Pancreas (tissue), 10 donors: Measurements from ENCODE around the gene CEBPZOS. TPM values are rescaled to one million over a fixed set of nuclear protein-coding genes. Genes with fewer than 3 reads are reported as not detected.
A peak's percentile ranks its signal among the peaks of the same experiment; 100 is the strongest.

Source experiments
- ATAC-seq, 4 donors: fragments of 200-7000 bp; cut with Tn5 transposase; one replicate each; pipeline versions ENCODE4 v1.8.0 to v1.9.1; 2020; ENCODE audit warnings: mild to moderate bottlenecking in 4 of 4, moderate library complexity in 4 of 4
- DNase-seq, 6 donors: peaks; one replicate each; pipeline ENCODE4 v3.0.0-alpha.2; 2020
- FAIRE-seq: peaks from 2 replicates; lab custom pipeline; 2012; peaks lifted over from hg19 to GRCh38; lab: Jason Lieb, UNC
- H3K27ac ChIP-seq, 4 donors: fragments of 200-600 bp; sonication (generic); 1 replicate in 3 of 4; 2 replicates in 1 of 4; pipeline versions ENCODE4 v1.5.0 to v1.8.0; 2020
- H3K27me3 ChIP-seq, 4 donors: fragments of 200-600 bp; one replicate each; pipeline ENCODE4 v1.8.0; 2021
- H3K36me3 ChIP-seq, 3 donors: fragments of 200-600 bp; sonication (generic) in 1 of 3; one replicate each; pipeline versions ENCODE4 v1.5.0 to v1.8.0; 2020 to 2021
- H3K4me1 ChIP-seq, 3 donors: fragments of 200-600 bp; one replicate each; pipeline ENCODE4 v1.8.0; 2021
- H3K4me3 ChIP-seq, 4 donors: fragments of 200-600 bp; sonication (generic) in 2 of 4; one replicate each; pipeline versions ENCODE4 v1.5.0 to v1.8.0; 2020 to 2021
- H3K9me3 ChIP-seq, 4 donors: fragments of 200-600 bp; one replicate each; pipeline ENCODE4 v1.8.0; 2021
- CTCF ChIP-seq, 4 donors: fragments of 200-600 bp; sonication (generic) in 3 of 4; IDR thresholded peaks; one replicate each; pipeline versions ENCODE4 v1.5.0 to v1.8.0; 2021; ENCODE audit warnings: antibody characterized with exemption in 4 of 4
- WGBS, 2 donors: extraction: QIAGEN DNeasy Blood & Tissue Kit; methylation state at CpG; one replicate each; pipeline ENCODE4 v1.1.7; 2013; 5-methylcytosine and 5-hydroxymethylcytosine counted together
- intact Hi-C, 3 donors: fragments of 100-400 bp; cut with DNase I; formaldehyde crosslinking; loops; one replicate each; pipeline versions ENCODE4 v1.11.1 to v1.14.2; 2022
- polyA plus RNA-seq, 2 donors: library from polyadenylated mRNA; stranded (reverse); fragments of 200-250 nt; gene quantifications; one replicate each; pipeline ENCODE4 v1.2.3, GENCODE V29; 2013
- total RNA-seq, 6 donors: library from RNA; stranded (reverse); fragmentation: NEBNext Ultra II Directional in 4 of 6; extraction: Animal tissue kit (Norgen Biotek cat#: 25700) in 4 of 6; gene quantifications; one replicate each; pipeline versions ENCODE4 v1.2.1 to v1.2.4, GENCODE V29; 2021 to 2023
- donor health status: healthy with polysubstance abuse.
- donor health status: DM: no; HTN: no; CAD: no; lungs with moderate emphysema.
- donor health status: DM: no; HTN: no; CAD: no.
- donor health status: control.
- donor health status: control.
- donor health status: Bipolar disorder and iron deficiency.
- donor health status: DM: yes; HTN: yes; CAD: no.
- donor health status: DM: no; HTN: no; CAD: no.
- donor health status: DM: no; HTN: no; CAD: no.
- donor health status: DM: yes; HTN: yes; CAD: no.

The CEBPZOS gene
- total and polyA plus RNA-seq, 8 donors = 13.7 to 35.3 (median 16.4) TPM

- DNase-seq = no peak
- 93 to 94% methylated on average over 4 of the region's 4 CpGs for whole genome bisulfite sequencing, 2 donors
Observed at GRCh38 chr2:37154785-37155184, 41.5 kb upstream of the CEBPZOS start.

GRCh38 chr2:37156071-37156856 is 40.0 kb upstream of the CEBPZOS start:
- DNase-seq (peak in 4 of 6 donors; percentile 36 to 54 (median 44)), ATAC-seq (peak; percentile 60 to 74 (median 63)), FAIRE-seq (no peak)
- Histone ChIP-seq H3K4me3 (peak overlapping the region; percentile 59 to 92 (median 90)), H3K9me3 (no peaks in the 10 kb centered on the region), H3K4me1 (peaks cover 0 to 8% (median 8%) of the 10 kb centered on the region in 3 donors), H3K27ac (peak overlapping the region; percentile 56 to 89 (median 77)), H3K36me3 (no peaks in the 10 kb centered on the region), H3K27me3 (no peaks in the 10 kb centered on the region)
- WGBS, 2 donors = 0% methylated on average over 27 of the region's 27 CpGs
- TF ChIP-seq CTCF (IDR thresholded peaks at IDR 0.05) = no peak
- intact Hi-C loops = no loop called here

More at GRCh38 chr2:37154785-37155184, 41.5 kb upstream of the CEBPZOS start:
- H3K27me3 ChIP-seq = no peaks in the 10 kb centered on the region
- intact Hi-C loops = no loop called here
- peaks cover 0 to 18% (median 15%) of the 10 kb centered on the region in 3 donors for H3K4me1 ChIP-seq
- no peak for FAIRE-seq
- H3K9me3 ChIP-seq = no peaks in the 10 kb centered on the region
- no peak overlapping the region for H3K27ac ChIP-seq
- H3K36me3 ChIP-seq = no peaks in the 10 kb centered on the region
- no peak for ATAC-seq
- no peak overlapping the region for H3K4me3 ChIP-seq
- no peak for TF ChIP-seq CTCF (IDR thresholded peaks at IDR 0.05)

- ATAC-seq (peak; percentile 92 to 96 (median 93)), FAIRE-seq (no peak), DNase-seq (peak; percentile 81 to 92 (median 84))
- Histone ChIP-seq H3K27ac (peak within 1 kb of the TSS; percentile 56 to 89 (median 77)), H3K27me3 (no peaks in the 10 kb centered on the region), H3K4me3 (peak within 1 kb of the TSS; percentile 59 to 92 (median 90)), H3K36me3 (no peaks in the 10 kb centered on the region), H3K4me1 (peaks cover 0 to 8% (median 8%) of the 10 kb centered on the region in 3 donors), H3K9me3 (no peaks in the 10 kb centered on the region)
- 8 to 9% methylated on average over 44 to 55 of the region's 55 CpGs for WGBS, 2 donors
- no peak for TF ChIP-seq CTCF (IDR thresholded peaks at IDR 0.05)
- intact Hi-C loops = no loop called here
Observed at GRCh38 chr2:37156857-37157714, 39.2 kb upstream of the CEBPZOS start, which contains the start of gene EIF2AK2. TSS of gene EIF2AK2 (minus strand) at chr2:37156980. CDS start at chr2:37147806, 9,174 bp downstream.

- no peak overlapping the region for H3K4me3 ChIP-seq
- no peaks in the 10 kb centered on the region for H3K27me3 ChIP-seq
- FAIRE-seq (no peak), DNase-seq (no peak), ATAC-seq (no peak)
- H3K4me1 ChIP-seq = no peaks in the 10 kb centered on the region
- no peak for TF ChIP-seq CTCF (IDR thresholded peaks at IDR 0.05)
- no peaks in the 10 kb centered on the region for H3K9me3 ChIP-seq
- H3K27ac ChIP-seq = no peak overlapping the region
- intact Hi-C loops = no loop called here
- H3K36me3 ChIP-seq = no peaks in the 10 kb centered on the region
- 65 to 83% methylated on average over 1 of the region's 1 CpG for WGBS, 2 donors
Observed at GRCh38 chr2:37164757-37165156, 31.5 kb upstream of the CEBPZOS start.
